Ishikawa (cell line): Measurements from ENCODE around the gene HMX2.

Experiments
- CEBPB ChIP-seq: IDR thresholded peaks from 2 replicates; pipeline ENCODE4 v1.6.1; 2012
- CREB1 ChIP-seq: IDR thresholded peaks from 2 replicates; pipeline ENCODE4 v1.6.1; 2012; ENCODE audit warnings: low read depth
- EGR1 ChIP-seq: IDR thresholded peaks from 2 replicates; pipeline ENCODE4 v1.6.1; 2012
- EP300 ChIP-seq: IDR thresholded peaks from 2 replicates; pipeline ENCODE4 v1.6.1; 2012; ENCODE audit warnings: borderline replicate concordance
- FOXM1 ChIP-seq: IDR thresholded peaks from 2 replicates; pipeline ENCODE4 v1.6.1; 2012; ENCODE audit warnings: low read depth, borderline replicate concordance
- NFIC ChIP-seq: IDR thresholded peaks from 2 replicates; pipeline ENCODE4 v1.6.1; 2012
- RAD21 ChIP-seq: IDR thresholded peaks from 2 replicates; pipeline ENCODE4 v1.6.1; 2012; ENCODE audit warnings: low read depth
- TAF1 ChIP-seq: IDR thresholded peaks from 2 replicates; pipeline ENCODE4 v1.6.1; 2012; ENCODE audit warnings: low read depth, mild to moderate bottlenecking
- TCF12 ChIP-seq: IDR thresholded peaks from 2 replicates; pipeline ENCODE4 v1.6.1; 2012; ENCODE audit warnings: low read depth
- TEAD4 ChIP-seq: IDR thresholded peaks from 2 replicates; pipeline ENCODE4 v1.6.1; 2012
- YY1 ChIP-seq: IDR thresholded peaks from 2 replicates; pipeline ENCODE4 v1.6.1; 2012; ENCODE audit warnings: low read depth
- ZBTB7A ChIP-seq: IDR thresholded peaks from 2 replicates; pipeline ENCODE4 v1.6.1; 2012; ENCODE audit warnings: low read depth
- TF ChIP-seq, protein P1 (sequence below): IDR thresholded peaks from 2 replicates; pipeline ENCODE4 v1.6.1; 2012
- TF ChIP-seq, protein P2 (sequence below): IDR thresholded peaks from 2 replicates; pipeline ENCODE4 v1.6.1; 2012; ENCODE audit warnings: low read depth, mild to moderate bottlenecking
- TF ChIP-seq, protein P3 (sequence below): IDR thresholded peaks from 2 replicates; pipeline ENCODE4 v1.6.1; 2012

Gene HMX2

DNA sequence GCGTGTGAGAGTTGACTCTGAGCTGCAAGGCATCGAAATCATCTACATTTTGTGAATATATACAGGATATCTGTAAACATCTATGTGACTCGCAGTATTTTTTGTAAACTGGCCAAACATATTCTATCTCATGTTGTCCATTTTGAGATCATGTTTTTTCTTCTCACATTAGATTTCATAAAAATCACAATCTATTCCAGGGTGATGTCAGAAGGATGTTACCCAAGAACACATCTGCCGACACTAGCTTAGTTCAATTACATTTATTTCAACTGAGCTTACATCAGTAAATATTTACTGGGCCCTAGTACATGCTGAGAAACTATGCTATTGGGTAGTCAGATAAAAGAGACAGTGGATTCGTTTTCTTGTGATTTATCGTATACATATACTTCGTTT lies 3.8 kb downstream of the HMX2 start:
- TF ChIP-seq, protein P1, sequence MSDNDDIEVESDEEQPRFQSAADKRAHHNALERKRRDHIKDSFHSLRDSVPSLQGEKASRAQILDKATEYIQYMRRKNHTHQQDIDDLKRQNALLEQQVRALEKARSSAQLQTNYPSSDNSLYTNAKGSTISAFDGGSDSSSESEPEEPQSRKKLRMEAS: no peak

DNA sequence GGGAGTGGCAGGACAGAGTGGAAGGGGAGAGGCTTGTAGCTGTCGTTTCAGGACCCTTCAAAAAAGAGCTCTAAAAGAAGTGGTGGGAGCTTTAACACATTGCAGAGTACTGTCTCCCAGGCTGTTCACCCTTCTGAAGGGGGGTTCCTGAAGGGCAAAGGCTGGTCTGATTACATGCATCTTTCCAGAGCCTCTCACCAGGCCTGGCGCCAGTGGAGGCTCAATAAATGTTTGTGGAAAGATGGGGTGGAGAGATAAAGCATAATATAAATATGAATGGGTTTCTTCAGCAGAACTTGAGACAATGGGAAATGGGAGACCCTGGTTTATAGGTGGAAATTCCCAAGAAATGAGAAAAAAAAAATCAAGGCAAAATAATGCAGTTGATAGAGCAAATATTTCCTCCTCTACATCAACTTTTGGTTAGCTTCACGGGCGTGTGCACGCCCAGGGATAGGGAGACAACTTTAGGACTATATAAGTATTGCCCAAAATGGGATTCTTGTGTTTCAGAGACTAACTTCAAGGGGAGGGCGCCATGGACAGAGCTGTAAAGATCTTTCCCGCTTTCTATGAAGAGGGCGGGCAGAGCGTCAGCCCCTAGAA lies 5.7 kb downstream of the HMX2 start:
- TF ChIP-seq, protein P2, sequence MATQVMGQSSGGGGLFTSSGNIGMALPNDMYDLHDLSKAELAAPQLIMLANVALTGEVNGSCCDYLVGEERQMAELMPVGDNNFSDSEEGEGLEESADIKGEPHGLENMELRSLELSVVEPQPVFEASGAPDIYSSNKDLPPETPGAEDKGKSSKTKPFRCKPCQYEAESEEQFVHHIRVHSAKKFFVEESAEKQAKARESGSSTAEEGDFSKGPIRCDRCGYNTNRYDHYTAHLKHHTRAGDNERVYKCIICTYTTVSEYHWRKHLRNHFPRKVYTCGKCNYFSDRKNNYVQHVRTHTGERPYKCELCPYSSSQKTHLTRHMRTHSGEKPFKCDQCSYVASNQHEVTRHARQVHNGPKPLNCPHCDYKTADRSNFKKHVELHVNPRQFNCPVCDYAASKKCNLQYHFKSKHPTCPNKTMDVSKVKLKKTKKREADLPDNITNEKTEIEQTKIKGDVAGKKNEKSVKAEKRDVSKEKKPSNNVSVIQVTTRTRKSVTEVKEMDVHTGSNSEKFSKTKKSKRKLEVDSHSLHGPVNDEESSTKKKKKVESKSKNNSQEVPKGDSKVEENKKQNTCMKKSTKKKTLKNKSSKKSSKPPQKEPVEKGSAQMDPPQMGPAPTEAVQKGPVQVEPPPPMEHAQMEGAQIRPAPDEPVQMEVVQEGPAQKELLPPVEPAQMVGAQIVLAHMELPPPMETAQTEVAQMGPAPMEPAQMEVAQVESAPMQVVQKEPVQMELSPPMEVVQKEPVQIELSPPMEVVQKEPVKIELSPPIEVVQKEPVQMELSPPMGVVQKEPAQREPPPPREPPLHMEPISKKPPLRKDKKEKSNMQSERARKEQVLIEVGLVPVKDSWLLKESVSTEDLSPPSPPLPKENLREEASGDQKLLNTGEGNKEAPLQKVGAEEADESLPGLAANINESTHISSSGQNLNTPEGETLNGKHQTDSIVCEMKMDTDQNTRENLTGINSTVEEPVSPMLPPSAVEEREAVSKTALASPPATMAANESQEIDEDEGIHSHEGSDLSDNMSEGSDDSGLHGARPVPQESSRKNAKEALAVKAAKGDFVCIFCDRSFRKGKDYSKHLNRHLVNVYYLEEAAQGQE: no peak
- TF ChIP-seq, protein P1: peak; percentile 98

DNA sequence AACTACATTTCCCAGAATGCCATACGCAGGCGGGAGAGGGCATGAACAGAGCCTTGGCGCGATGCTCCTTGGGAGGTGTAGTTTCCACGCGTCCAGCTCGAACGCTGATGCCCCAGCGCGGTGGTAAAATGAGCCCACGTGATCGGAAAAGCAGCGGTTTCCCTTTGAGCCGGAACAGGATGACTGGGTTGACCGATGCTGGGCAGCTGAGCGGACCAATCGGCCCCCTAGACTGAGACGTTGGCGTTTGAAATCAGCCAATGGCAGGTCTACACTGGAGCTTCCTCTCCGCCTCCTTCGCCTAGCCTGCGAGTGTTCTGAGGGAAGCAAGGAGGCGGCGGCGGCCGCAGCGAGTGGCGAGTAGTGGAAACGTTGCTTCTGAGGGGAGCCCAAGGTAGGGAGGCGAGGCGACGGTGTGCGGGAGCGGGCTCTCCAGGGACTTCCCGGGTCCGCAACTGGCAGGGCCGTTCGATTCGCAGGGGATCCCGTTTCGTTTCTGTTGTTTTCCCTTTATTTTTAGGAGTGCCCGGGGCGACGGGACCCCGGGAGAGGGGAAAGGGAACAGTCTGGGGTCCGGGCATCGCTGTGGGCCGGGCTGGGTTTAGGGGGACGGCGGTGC lies 6.3 kb downstream of the HMX2 start, which contains the start of gene BUB3:
Gene BUB3, plus strand, starts transcription at position 311 of the 619 bp plus-strand sequence. CDS start 516 bp downstream, outside the sequence.
- peak; percentile 78; the same call in 1 of the 2 replicates for TF ChIP-seq FOXM1
- no peak for TF ChIP-seq RAD21
- TF ChIP-seq ZBTB7A: no peak
- TF ChIP-seq, protein P1: peak; percentile 84; the same call in 1 of the 2 replicates
- peak; percentile 6; the same call in 1 of the 2 replicates for TF ChIP-seq CREB1
- no peak; the same call in none of the 2 replicates for TF ChIP-seq NFIC
- TF ChIP-seq CEBPB: peak; percentile 21; the same call in 1 of the 2 replicates
- TF ChIP-seq YY1: 0 out of 2 replicates have a peak, but pooled peaks have one; percentile 73
- no peak for TF ChIP-seq EGR1
- peak; percentile 94 for TF ChIP-seq TAF1
- TF ChIP-seq TEAD4: 0 out of 2 replicates have a peak, but pooled peaks have one; percentile 17
- TF ChIP-seq, protein P3, sequence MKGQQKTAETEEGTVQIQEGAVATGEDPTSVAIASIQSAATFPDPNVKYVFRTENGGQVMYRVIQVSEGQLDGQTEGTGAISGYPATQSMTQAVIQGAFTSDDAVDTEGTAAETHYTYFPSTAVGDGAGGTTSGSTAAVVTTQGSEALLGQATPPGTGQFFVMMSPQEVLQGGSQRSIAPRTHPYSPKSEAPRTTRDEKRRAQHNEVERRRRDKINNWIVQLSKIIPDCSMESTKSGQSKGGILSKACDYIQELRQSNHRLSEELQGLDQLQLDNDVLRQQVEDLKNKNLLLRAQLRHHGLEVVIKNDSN: peak; percentile 99
- peak; percentile 29; the same call in 1 of the 2 replicates for TF ChIP-seq EP300
- peak; percentile 75 for TF ChIP-seq TCF12
- TF ChIP-seq, protein P2: no peak

DNA sequence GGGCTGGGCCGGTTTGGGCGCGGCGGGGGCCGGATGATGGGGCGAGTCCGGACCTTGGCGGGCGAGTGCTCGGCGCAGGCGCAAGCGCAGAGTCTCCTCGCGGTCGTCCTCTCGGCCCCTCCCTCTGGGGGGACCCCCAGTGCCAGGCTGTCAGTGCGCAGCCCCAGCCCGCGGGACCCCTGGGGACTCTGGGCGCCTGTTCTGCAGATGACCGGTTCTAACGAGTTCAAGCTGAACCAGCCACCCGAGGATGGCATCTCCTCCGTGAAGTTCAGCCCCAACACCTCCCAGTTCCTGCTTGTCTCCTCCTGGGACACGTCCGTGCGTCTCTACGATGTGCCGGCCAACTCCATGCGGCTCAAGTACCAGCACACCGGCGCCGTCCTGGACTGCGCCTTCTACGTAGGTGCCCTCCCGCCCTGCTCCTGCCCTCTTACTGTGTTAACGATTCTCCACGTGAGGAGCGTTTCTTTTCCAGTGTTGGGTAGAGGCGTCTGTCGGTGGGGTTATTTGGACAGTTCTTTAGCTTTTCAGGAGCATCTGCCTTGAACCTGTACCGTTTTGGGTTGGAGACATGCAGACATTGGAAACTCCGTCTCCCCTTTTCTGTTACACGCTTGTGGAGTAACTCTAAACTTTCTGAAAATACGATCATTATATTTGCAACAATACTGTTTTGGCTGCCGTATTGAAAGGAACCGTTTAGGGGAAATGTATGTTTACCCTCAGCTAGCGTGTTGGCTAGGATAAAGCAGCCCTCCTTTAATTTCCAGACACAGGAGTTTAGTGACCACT lies 7.0 kb downstream of the HMX2 start:
- TF ChIP-seq TCF12 (no peak), ZBTB7A (0 out of 2 replicates have a peak, but pooled peaks have one; percentile 64), TEAD4 (no peak), FOXM1 (no peak), CREB1 (no peak), EGR1 (no peak), CEBPB (no peak), TAF1 (no peak), EP300 (0 out of 2 replicates have a peak, but pooled peaks have one; percentile 5), YY1 (peak; percentile 38; the same call in 1 of the 2 replicates), NFIC (no peak), RAD21 (no peak)
- TF ChIP-seq, protein P3: no peak
- TF ChIP-seq, protein P2: no peak
- TF ChIP-seq, protein P1: peak; percentile 66
